Measurements from ENCODE around the gene AGBL4.
"Not testable (repeated sequence)": the region's sequence is repeated elsewhere in the genome, so short reads cannot be mapped to it uniquely, and the experiment has no call there.

The AGBL4 gene

DNA sequence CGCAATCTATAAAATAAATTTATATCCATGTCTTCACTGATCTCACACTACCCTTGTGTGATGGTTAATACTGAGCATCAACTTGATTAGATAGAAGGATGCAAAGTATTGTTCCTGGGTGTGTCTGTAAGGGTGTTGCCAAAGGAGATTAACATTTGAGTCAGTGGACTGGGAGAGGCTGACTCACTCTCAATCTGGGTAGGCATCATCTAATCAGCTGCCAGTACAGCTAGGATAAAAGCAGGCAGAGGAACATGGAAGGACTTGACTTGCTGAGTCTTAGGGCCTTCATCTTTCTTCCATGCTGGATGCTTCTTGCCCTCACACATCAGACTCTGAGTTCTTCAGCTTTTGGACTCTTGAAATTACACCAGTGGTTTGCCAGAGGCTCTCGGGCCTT lies 615.4 kb downstream of the AGBL4 start:
- DNase-seq: no peak

DNA sequence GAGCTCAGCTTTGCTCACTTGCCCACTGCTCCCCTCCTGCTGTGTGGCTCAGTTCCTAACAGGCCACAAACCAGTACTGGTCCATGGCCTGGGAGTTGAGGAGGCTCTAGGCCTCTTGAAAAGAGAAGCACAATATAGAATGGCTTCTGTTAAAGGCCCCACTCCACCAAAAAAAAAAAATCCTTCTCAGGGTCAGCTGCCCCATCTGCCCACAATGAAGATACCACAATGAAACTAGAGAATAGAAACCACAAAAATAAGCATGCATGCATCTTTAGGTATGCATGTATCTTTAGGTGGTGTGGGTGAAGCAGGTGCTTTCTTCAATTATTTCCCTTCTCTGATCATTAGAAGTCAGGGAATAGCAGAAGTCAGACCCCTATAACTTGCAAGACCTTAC lies 626.7 kb downstream of the AGBL4 start:
- no peak for DNase-seq

DNA sequence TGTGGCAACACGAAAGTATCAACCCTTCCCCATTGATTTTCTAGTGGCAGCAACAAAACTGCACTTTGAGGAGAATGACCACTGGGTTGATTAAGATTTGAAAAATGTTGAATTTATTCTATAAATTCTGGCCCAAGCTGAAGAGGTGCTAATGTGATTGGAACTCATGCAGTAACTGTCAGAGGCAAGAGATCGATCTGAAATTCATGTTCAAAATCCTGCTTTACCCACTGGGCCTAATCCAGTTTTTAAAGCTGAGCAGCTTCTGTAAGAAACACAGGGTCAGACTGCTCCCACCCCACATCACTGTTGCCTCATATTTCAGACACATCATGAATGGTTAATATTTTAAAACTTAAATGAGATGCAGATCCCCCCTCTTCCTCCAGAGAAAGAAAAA lies 629.6 kb downstream of the AGBL4 start:
- no peak for DNase-seq

DNA sequence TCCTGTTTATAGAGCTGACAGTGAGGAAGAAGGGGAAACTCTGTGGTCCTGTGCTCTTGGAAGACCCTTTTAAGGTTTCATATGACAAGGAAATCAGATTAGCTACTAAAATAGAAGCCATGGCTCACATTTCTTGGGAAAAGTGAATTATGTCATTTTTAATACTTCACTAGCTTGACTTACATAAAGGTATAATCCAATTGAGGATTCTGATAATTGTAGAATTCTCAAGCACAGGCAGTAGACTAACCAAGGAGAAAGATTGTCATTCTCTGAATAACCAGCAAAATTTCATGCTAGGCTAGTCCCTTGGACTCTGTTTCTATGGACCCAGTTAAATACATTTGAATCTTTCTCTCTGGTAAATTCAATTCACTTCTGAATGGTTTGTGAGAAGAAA lies 634.1 kb downstream of the AGBL4 start:
- no peak for DNase-seq

DNA sequence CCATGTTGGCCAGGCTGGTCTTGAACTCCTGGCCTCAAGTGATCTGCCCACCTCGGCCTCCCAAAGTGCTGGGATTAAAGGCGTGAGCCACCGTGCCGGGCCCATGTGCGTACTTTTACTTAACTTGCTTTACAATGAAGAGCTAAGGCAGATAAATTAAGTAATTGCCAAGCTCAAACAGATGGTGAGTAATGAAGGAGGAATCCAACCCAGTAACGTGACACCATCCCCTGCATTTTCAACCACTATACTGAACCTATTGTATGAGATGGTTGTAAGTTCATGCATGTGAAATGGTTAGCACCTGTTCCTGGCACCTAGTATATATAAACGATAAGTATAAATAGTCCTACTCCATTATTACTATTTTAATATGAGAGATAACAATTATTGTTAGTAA lies 659.1 kb downstream of the AGBL4 start:
- no peak for DNase-seq

DNA sequence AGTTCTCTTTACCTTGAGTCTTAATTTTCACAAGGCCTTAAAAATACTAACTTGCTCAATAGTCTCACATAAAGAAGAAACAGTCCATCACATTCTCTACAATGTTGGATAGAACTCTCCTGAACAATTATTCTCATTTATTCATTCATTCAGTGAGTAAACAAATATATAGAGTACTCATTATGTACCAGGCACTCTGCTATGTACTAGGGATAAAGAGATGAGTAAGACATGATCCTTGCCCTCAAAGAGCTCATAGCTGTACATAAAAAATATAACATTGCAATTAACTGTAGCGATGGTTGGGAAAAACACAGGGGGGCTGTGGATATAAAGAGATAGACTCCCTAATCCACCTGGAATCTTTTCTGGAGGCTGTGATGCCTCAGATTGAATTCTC lies 660.1 kb downstream of the AGBL4 start:
- no peak for DNase-seq

DNA sequence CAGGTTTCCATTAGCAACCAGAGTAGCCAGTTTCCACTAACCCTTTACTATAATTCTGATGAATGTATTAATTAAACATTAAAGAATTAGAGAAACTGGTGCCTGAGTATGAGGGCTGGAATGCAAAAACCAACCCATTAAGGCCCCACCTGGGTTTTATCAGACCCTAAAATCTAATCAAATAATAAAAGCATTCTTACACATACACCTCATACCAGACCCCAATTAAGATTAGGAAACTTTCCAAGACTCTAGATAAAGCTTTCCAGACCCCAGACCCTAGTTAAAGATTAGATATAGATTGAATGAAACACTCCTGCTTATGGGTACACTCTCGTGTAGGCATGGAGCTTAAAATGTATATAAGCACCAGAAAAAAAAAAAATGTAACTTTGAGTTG lies 665.7 kb downstream of the AGBL4 start:
- DNase-seq: no peak

DNA sequence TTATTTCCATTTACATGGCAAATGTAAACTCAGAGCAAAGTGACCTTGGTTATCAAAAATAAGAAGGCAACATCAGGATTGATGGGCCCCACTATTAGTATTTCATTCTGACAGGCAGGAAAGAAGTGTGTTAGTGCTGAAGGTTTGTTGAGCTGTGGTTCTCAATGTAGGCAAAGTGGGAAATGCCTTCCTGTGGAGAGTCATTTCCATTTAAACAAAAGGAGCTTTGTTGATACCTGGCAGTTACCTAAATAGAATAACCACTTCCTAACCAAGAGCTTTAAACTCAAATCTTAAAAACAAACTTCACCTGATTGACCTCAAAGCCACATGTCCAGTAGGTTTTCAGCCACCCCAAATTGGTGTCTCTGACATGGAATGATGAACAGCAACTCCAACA lies 667.2 kb downstream of the AGBL4 start:
- no peak for DNase-seq

DNA sequence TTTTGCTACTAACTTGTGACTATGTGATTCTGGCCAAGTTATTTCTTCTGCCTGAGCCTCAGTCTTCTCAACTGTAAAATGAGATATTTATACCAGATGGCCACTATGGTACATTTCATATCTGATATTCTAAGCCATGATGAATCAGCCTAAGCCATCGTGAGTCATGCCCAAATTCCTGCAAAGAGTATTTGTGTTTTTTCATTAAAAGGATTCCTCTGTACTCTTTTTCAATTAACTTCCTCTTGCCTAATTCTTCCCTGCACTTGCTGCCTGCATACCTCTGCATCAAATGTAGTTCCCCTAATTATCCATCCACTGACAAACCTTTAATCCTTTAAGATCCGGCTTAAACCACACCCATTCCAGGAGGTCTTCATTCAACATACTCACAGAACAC lies 672.0 kb downstream of the AGBL4 start:
- DNase-seq: no peak

DNA sequence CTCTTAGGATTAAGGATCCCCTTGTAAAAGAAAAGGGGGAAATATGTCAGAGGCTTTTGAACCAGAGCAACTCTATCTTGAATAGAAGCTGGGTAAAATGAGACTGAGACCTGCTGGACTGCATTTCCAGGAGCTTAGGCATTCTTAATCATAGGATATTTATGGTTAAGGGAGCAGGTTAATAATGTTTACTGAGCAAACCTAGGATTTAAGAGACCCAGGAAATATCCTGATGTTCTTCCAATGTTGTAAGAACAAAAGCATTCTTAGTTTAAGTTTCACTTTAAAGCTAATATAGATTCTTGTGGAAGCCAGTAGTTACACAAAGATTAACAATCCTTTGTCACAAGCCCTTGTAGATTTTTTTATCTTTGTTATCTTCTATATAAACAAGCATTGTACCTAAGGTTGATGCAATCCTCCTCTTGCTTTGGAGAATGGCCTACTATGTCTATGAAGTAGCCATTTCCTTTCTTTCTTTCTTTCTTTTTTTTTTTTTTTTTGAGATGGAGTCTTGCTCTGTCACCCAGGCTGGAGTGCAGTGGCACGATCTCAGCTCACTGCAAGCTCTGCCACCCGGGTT lies 676.9 kb downstream of the AGBL4 start:
- no peak for DNase-seq

DNA sequence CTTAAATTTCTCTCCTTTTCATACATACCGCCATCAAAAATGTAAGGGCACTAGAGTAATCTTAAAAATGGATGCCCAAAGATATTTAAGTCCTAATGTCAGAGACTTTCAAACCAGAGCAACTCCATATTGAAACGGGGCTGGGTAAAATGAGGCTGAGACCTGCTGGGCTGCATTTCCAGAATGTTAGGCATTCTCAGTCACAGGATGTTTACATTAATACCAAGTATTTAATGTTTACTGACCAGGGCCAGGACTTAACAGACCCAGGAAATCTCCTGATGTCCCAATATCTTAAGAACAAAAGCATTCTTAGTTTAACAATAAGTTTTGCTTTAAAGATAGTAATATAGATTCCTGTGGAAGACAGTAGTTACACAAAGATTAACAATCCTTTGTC lies 683.2 kb downstream of the AGBL4 start:
- no peak for DNase-seq

DNA sequence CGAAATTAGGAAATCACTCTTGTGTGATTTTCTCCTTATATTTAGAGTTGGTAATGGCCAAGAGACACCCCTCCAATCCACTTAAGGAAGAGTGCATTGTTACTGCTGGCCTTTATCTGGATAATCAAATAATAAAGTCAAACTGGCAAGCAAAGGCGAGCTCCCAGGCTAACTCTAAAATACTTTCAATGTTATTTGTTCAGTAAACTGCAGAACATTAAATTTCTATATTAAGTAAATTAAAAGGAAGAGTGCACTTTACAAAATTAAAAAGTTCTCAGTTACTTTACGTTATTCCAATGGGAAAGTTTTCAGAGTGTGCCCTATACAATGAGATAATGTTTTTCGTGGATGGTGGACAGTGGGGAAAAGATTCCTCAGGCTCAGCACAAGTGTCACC lies 684.7 kb downstream of the AGBL4 start:
- no peak for DNase-seq

DNA sequence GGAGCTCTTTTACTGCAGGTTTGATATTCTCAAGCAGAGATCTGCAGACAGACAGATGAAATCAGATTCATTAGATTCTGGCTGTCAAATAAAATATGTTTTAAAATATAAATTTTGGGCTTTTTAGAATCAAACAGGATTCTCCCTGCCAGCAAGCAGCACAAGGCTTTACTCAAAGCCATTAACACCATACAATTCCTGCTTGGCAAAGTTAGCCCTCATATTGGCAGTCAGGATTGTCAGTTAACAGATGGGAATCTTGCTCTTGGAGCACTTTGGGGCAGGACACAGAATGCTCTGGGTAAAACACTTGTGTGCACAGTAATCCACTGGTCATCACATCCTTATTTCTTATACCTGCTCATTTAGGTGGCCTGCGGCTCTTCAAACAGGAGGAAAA lies 686.5 kb downstream of the AGBL4 start:
- no peak for DNase-seq

DNA sequence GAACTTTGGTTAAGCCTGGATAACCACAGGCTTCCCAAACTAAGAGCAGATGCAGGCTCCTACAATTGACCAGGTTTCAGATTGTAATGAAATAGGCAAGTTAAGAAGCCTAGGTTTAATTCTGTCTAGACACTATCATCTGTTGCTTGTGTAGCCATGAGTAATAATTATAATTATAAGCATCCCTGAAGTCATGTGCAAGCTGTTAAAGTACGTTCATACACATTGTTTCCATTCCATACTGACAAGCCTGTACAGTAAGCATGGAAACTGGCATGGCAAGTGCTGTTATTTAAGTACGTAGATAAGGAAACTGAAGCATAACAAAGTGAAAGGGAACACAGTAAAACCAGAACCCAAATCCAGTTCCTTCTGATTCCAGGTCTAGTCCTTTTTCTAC lies 689.8 kb downstream of the AGBL4 start:
- DNase-seq: no peak

DNA sequence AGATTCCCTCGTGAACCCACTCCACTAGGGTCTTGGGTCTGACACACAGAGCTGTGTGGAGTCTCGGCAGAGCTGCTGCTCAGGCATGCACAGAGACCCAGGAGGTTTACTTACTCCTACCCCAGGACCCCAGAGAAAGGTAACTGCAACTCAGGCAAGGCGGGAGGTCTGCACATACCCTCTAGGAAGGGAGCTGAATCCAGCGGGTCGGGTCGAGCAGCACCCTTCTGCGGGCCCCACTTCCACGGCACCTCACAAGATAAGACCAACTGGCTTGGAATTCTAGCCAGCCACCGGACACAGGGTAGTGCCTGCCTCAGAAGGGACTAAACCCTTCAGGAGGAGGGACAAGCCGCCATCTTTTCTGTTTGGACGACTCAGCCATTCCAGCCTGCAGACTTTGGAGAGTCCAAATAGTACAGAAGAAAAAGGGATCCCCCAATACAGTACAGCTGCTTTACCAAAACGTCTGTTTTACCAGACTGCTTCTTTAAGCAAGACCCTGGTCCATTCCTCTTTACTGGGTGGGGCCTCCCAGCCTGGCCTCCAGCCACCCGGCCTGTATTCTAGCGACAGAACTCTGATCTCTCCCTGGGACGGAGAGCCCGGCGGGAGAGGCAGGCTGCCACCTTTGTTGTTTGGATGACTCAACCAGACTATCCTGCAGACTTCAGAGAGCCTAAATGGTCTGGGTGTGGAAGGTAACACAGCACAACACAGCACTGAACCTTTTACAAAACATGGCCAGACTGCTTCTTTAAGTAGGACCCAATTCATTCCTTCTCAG lies 692.5 kb downstream of the AGBL4 start:
- no peak for DNase-seq

DNA sequence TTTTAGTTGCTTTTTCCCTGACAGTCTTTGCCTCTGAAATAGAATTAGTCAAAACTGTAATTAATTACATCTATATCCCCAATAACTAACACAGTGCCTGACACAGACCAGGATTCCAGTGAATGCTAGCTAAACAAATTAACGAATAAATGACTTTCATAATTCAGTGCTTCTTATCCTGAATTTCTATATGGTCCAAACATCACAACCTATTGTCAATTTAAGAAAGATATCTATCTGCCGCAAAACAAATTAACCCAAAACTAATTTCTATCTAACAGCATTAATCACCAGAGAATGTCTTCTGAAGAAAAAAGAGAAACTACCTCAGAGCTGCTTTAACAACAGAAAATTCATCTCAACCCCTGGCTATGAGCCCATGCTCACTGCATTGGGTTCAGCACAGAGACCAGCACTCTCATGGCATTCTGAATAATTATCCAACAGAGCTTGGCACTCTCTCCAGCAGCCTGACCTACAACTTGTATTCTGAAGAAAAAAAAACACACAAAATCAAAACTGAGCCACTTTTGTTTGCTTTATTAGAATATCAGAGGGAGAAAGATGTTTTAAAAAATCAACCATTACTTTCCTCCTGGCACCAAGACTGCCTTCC lies 699.7 kb downstream of the AGBL4 start:
- DNase-seq: no peak

DNA sequence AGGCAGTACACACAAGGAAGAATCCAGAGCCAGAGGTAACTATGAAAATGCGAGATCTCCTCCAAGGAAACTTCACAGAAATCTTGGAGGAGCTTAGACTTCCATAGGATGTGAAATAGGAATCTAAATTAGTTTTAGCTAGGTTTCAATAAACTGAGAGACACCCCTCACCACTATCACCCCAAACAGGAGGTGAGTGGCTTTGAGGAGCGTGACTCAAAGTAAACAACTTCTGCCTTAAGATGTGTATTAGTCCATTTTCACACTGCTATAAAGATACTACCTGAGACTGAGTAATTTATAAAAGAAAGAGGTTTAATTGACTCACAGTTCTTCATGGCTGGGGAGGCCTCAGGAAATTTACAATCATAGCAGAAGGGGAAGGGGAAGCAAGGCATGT lies 703.3 kb downstream of the AGBL4 start:
- DNase-seq: not testable (repeated sequence)

DNA sequence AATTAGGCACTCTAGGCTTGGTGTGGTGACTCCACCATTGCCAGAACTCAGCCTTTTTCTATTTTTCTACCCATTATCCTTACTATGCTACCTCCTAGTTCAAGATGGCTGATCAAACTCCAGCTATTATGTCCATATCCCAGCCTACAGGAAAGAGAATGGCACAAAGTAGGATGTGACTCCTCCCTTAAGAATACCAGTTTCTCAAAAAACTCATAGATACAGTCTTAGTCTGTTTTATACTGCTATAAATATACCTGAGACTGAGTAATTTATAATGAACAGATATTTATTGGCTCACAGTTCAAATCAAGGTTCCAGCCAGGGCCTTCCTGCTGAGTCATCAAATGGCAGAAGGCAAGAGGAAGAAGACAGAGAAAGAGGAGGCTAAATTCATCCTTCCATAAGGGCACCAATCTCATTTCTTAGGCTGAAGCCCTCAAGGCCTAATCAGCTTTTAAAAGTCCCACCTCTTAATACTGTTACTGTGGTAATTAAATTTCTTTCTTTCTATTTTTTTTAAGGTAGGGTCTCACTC lies 704.3 kb downstream of the AGBL4 start:
- DNase-seq: no peak

DNA sequence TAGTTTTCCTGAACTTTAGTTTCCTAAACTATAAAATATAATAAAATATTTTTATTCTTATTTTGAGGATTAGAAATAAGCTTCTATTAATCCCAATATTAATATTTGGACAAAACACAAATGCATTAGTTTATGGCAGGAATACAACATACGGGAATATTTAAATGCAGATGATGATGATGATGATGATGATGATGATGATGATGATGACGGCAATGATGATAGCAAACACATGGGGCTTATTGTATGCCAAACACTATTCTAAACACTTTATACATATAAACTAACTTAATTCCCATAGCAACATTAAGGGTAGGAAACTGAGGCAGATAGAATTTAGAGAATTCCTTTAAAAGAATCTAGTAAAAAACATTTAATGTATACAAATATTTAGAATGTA lies 705.5 kb downstream of the AGBL4 start:
- no peak for DNase-seq

DNA sequence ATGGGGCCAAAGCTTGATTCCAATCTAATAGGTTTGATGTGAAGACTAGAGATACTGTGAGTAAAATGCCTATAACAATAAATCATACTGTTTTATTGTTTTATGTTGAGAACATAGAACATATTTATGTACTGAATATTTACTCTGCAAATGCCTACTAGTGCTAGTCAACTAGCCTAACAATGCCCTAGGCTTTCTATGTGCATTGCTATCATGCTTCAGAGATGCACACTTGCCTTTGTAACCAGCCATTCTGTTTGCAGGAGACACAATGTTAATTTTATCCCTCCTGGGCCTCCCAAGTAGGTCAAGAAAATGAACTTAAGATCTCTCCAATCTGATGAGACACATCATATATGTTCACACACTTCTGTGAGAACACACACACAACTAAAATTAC lies 716.3 kb downstream of the AGBL4 start:
- no peak for DNase-seq

DNA sequence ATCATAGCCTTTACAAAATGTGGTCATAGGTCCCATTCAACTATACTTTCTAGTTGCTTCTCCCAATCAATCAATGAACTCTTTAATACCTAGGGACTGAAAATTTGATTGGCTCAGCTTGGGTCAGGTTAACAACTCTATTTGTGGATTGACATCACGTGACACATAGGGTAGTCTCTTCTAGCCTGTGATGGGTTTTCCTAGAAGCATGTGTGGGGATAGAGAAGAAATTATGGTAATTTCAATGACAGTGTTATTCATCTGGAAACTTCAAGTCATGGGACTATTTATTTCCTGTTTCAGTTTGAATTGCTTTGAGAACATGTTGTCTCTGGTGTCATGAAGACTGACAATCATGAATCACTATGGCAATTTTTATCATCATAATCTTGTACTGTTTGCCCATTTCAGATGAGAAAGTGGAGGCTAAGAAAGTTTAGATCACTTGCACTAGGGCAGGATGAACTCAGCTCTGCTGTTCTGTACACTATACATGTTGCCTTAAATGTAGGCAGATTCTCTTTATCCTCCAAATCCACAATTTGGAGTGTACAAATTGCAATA lies 717.2 kb downstream of the AGBL4 start:
- DNase-seq: no peak

DNA sequence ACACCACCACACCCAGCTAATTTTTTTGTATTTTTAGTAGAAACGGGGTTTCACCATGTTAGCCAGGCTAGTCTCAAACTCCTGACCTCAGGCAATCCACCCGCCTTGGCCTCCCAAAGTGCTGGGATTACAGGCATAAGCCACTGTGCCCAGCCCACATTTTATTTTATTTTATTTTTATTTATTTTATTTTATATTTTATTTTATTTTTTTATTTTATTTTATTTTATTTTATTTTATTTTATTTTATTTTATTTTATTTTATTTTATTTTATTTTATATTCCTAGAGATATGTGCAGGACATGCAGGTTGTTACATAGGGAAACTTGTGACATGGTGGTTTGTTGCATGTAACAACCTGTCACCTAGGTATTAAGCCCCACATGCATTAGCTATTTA lies 721.4 kb downstream of the AGBL4 start:
- not testable (repeated sequence) for DNase-seq

DNA sequence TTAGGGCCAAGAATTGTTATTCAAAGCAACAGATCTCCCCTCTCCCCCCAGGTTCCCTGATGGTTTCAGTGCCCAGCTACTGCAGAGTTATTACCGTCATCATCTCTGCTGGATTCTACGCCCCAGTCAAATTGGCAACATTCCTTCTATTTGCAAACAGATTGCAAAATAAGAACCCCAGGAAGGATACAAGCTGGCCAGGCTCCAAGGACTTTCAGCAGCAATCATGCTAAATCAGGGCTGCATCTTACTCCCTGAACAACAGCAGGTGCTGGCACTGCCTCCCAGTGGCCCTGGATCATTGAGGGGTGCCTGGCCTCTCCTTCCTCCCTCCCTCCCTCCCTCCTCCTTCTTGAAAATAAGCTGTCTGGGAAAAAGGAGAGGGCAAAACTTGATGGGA lies 725.5 kb downstream of the AGBL4 start:
- no peak for DNase-seq

DNA sequence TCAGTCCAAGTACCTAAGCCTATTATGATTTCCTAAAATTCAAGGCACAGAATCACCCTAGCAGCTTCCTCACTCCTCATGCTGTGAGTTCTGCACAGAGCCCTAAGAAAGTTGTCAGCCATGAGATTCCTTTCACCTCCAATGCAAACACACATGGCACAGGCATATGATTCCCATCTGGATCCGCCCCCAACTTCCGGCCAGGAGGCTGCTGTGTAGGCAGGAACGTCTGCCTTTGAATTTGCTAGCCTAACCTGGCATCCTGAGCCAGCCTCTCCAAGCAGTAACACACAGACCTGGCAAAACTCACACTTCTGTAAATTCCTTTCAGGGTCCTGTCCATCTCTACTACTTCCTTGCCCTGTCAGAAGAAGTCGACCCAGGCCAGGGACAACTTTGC lies 726.0 kb downstream of the AGBL4 start:
- DNase-seq: no peak

All from hippocampal formation (tissue), 2 donors.